Measurements from ENCODE around the gene ANAPC16.
"Not testable (repeated sequence)": the region's sequence is repeated elsewhere in the genome, so short reads cannot be mapped to it uniquely, and the experiment has no call there.

Gene ANAPC16
- 86.1 reads per million, percentile 80 among the genes with 10 or more reads in this experiment for total RNA-seq

DNA sequence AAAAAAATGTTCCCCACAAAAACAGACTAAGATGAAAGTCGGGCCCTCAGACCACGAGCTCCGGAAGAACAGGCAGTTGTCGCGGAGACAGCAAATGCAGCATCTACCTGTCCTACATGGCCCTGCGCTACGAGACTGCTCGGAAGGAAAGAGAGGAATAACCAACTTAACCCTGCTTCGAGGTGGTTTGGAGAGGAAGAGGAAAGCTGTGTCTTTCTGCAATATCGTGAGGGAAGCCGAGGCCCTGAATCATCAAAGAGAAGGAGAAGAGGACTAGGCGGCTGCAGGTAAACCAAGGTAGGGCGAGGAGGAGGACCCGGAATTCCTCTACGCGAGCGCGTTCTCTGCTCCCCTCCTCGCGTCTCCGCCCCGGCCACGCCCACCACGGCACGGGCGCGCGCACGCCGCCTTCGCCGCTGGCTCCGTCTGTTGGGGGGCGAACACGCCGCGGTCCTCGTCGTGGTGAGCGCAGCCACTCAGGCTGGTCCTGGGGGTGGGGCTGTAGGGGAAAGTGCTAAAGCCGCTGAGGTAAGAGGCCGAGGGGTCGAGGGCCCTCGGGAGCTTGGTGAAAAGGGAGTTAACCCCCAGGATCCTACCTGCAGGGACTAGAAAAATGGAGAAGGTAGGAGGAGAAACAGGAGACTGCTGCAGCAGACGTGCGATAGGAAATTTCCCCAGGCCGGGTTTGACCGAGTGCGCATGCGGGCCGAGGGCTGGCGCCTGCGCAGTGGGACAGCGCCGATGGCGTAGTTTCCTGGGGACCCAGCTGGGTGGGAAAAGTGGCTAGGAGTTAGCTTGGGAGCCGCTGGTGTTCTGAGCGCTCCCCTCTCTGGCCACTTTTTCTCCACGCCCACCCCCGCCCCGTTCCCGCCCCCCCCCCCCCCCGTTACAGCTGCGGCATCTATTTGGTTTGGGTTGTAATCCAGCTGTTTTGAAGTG lies at the start of gene ANAPC16, which contains the start of gene ASCC1:
Gene ANAPC16, plus strand, starts transcription at position 402 of the 939 bp plus-strand sequence. CDS start 7,903 bp downstream, outside the sequence.
Gene ASCC1, minus strand, starts transcription at position 666 of the 939 bp plus-strand sequence. CDS start 2,978 bp downstream, outside the sequence.
- peak; percentile 89 for DNase-seq

DNA sequence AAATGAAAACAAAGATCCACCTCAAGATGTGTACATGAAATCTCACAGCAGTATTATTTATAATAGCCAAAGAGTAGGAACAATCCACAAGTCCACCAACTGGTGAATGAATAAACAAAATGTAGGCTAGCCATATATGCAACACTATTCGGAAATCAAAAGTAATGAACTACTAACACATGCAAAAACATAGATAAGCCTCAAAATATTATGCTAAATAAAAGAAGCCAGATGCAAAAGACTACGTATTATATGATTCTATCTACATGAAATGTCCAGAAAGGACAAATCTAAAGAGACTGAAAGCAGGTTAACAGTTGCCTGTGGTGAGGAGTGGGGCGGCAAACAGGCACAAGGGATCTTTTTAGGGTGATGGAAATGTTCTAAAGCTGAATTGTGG lies 48.7 kb upstream of the ANAPC16 start:
- DNase-seq, result no peak

DNA sequence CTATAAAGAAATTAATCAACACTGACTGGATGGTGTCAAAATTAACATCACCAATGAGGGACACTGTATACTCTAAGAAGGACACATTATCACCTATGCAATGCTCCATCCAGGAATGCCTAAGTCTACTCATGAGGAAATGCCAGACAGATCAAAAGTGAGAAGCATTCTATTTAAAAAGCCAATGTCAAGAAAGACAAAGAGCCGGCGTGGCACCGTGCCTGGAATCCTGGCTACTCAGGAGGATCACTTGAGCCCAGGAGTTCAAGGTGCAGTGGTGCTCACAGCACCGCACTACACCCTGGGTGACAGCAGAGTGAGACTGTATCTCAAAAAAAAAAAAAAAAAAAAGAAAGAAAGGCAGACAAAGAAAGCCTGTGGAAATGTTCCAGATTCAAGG lies 45.5 kb upstream of the ANAPC16 start:
- DNase-seq, result no peak

DNA sequence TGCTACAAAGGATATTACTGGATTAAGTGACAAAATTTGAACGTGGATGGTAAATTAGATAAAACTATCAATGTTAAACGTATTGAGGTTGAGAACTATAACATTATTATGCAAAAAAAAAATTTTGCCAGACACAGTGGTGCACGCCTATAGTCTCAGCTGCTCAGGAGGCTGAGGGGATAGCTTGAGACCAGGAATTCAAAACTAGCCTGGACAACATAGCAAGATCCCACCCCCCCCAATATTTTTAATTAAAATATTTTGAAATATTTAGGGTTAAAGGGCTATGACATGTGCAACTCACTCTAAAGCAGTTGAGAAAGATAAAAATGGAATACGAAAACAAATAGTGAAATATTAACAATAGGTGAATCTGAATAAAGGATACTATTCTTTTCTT lies 45.1 kb upstream of the ANAPC16 start:
- no peak for DNase-seq

DNA sequence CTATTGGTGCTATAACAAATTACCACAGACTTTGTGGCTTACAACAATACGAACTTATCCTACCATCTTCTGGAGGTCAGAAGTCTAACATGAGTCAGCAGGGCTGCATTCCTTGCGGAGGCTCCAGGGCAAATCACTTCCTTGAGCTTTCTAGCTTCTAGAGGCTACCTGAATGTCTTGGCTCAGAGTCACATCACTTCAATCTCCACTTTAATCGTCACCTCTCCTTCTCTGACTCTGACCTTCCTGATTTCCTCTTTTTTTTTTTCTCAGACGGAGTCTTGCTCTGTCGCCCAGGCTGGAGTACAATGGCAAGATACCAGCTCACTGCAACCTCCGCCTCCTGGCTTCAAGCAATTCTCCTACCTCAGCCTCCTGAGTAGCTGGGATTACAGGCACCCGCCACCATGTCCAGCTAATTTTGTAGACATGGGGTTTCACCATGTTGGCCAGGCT lies 44.6 kb upstream of the ANAPC16 start:
- DNase-seq, result no peak

DNA sequence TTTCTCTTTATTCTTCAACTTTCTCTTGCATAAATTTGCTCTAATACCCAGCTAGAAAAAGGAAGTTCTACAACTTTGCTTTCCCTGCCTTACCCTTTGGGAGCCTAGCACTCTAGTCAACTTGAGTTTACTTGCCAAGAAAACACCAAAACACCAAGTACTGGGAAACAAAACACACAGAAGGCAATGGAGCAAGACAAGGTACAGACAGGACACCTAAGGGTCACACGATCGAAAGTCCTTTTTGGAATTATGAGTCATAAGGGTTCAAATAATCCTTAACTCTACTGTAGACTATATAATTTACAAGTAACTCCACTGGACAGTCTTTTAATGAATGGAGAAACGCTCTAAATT lies 42.6 kb upstream of the ANAPC16 start:
- DNase-seq, result no peak

DNA sequence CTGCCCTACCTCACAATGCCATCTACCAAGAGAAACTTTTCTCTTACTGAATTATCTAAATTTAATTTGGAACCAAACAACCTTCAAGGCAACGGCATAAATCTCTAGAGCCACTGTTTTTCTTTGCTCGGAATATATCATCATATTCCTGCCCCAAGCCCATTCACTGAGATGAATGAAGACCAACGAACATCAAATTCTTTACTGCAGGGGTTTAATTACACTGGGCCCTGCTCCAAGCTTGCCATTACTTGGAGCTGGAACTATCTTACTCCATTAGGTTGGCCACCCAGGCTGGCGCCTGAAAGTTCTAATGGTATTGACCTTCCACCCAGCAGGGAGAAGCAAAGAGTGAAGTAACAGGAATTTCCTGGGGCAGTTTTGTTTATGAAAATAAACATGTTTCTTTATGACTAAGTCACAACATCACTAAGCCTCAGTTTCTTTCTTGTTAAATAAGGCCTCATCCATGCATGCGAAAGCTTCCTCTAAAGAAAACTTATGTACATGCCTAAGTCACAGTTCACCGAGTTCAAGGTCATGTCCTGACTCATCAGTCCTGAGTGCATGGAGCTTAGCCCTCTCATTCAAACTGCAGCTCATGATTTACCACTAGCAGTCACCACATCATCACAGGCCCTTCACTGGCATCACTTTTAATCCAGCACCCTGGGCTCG lies 42.1 kb upstream of the ANAPC16 start:
- no peak for DNase-seq

DNA sequence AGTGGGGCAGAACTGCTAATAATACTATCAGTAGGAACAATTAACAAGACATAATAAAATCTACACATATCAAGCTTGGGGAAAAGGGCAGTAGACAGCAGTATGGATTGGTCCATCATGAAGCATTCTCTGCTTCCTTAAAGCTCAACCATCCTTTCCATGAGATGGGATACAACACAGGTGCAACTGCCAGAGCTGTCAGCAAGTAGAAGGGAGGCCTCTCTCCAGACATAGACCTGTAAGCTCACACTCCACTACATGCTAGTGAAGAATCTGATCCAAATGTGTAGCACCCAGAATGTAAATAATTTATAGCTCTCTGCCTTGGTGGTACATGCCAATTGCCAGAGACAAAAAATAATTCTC lies 41.5 kb upstream of the ANAPC16 start:
- DNase-seq, result no peak

DNA sequence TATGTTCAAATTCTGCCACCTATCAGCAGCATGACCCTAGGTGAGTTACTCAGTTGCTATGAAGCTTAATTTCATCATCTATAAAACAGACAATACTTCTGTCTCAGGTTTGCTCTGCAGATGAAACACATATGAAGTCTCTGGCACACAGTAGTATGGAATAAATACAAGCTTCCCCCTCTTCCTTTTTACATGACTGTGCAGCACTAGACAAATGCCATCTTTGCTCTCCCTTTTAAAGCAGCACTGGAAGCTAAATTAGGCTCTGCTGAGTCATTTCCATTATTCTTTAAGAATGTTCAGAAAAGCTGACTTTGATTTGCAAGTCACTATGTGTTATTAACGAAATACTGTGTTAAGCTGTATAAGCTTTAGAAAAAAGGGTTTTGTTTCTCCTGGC lies 40.7 kb upstream of the ANAPC16 start:
- no peak for DNase-seq

DNA sequence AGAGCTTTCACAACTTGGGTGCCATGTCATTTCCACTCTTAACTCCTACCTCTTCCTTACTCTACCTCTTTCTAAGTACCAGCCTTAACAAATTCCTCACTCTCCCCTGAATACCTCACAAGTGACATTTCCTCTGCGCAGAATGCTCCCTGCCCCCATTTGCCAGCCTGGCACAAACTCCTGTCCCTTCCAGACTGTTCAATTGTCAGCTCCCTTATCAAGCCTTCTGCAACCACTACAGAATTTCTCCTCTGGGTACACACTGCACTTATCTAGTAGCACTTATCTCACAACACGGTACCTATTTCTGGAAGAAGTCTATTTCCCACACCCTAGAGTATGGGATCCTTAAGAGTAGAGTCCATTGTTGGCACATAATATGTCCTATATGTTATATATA lies 39.1 kb upstream of the ANAPC16 start:
- DNase-seq, result no peak

DNA sequence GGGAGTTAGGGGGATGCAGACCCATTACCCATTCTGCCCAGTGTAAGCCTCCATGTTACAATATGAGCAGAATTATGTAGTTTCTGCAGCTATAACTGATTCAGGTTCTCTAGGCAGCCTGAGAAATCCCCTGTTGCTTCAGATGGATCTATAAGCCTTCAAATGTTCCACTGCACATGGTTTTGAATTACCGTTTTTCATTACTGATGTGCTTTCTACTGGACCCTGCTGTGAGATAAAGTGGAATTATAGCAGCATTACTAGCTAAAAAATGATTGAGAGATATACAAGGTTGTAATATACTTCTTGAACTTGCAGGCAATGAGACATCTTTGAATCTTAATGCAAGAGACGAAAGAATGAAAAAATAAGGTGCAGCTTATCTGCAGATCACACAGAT lies 38.4 kb upstream of the ANAPC16 start:
- DNase-seq, result no peak

DNA sequence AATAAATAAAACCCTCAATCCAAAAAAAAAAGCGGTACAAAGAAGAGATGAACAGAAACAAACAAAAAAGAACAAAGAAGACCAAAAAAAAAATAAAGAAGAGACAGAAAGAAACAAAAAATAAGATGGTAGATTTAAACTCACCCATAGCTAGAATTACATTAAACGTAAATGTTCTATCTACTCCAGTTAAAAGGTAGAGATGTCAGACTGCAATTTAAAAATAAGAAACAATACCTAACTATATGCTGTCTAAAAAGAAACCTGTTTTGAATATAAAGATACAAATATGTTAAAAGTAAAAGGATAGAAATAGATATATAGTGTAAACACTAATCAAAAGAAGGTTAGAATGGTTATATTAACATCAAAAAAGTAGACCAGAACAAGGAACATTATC lies 31.7 kb upstream of the ANAPC16 start:
- no peak for DNase-seq

DNA sequence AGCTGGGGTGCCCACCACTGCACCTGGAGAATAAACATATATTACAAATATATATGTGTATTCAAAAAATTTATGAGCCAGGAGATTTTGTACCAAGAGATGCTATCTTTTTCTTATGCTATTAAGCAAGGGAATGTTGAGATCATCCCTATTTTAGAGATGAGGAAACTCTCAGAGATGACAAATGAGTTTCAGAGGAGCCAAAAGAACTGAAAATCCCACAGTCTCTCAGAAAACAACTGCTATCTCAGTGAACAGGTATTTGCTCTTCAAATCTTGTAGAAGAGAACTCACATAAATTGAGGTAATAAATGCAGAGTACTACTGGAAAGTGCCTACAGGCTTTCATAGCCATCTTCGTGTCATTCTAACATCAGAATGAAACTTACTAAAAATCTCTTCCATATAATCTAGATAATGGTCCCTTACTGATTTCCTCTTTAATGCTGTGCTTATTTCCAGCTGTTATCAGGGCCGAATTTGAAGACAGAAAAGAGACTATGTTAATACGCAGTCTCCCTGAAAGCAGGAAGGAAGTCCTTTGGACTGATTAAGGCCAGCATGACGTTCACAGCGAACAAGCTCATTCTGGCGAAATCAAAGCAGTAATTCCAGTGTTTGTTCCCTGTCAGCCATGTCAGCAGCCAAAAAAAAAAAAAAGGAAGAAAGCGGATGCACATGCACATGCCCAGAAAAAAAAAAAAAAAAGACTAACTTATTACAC lies 29.4 kb upstream of the ANAPC16 start:
- DNase-seq, result no peak

DNA sequence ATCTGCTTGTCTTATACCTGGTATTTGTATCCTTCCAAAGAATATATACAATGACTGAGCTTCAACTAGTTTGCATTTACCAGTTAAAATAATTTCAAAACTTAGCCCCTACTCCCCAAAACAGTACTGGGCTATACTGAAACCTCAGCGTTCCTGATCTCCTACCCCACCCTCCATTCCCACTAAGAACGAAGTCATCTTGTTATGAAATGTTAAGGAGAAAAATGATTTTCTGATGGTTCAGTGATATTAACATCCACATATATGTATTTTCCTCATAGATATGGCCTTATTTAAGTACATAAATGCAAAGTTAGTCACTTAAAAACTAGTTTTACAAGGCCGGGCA lies 28.9 kb upstream of the ANAPC16 start:
- DNase-seq, result no peak

DNA sequence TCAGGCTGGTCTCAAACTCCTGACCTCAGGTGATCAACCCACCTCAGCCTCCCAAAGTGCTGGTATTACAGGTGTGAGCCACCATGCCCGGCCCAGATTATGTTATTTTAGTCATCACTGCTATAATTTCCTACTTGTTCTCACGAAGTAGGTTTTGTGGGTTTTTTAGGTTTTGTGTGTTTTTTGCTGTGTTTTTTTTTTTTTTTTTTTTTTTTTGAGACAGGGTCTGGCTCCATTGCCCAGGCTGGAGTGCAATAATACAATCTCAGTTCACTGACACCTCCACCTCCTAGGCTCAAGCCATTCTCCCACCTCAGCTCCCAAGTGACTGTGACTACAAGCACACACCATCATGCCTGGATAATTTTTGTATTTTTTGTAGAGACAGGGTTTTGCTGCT lies 20.9 kb upstream of the ANAPC16 start:
- DNase-seq, result no peak

DNA sequence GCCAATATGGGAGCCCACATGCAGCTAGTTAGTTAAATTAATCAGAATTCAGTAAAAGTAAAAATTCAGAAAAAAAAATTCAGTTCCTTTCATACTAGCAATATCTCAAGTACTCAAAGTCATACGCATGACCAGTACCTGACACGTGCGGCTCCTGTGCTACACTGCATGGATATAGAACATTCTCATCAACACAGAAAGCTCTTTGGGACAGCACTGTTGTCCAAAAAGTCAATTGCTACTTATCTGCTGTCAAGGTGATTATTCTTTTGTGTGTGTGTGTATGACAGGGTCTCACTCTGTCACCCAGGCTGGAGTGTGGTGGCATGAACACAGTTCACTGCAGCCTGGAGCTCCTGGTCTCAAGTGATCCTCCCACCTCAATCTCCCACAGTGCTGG lies 14.9 kb upstream of the ANAPC16 start:
- DNase-seq, result no peak

DNA sequence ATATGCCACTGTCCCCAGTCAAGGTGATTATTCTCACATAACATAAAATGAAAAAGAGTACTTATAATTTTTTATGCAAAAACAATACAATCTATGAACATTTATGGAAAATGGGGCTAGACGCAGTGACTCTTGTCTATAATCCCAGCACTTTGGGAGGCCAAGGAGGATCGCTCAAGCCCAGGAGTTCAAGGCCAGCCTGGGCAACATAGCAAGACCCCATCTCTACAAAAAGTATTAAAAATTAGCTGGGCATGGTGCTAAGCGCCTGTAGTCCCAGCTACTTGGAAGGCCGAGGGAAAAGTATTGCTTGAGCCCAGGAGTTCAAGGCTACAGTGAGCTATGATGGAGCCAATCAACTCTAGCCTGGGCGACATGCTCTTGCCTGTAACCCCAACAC lies 14.5 kb upstream of the ANAPC16 start:
- no peak for DNase-seq

DNA sequence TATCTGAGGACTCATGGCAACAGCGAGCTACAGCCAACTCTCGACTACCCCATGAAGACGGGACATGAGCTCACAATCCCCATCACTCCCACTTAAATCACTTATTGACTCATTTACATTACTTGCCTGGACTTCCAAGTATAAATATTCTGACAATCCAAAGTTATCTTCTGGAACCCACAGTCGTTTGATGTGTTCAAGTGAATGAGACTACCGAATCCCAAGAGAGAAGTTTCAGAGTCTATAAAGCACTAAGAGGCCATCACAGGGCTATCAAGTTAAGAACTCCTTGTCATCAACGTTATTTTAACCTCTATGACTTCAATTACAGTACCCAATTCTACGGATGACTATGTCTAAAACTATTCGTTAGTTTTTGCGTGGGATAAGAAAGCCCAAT lies 11.5 kb upstream of the ANAPC16 start:
- no peak for DNase-seq

DNA sequence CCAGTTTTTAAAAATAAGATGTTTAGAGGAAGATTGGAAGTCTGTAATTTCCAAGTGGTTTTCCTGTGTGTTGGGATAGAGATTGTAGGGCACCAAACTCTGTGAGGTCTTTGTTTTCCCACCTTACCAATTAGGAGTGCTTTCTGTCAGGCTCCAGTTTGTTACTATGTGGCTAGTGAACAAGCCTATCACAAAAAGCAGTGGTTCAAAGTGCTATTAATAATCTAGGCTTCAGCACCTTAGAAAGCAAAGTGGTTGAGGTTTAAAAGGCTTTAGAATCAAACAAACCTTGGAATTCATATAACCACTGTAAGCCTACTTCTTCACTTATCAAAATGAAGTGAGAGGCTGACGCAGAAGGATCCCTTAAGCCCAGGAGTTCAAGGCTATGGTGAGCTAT lies 11.1 kb upstream of the ANAPC16 start:
- no peak for DNase-seq

DNA sequence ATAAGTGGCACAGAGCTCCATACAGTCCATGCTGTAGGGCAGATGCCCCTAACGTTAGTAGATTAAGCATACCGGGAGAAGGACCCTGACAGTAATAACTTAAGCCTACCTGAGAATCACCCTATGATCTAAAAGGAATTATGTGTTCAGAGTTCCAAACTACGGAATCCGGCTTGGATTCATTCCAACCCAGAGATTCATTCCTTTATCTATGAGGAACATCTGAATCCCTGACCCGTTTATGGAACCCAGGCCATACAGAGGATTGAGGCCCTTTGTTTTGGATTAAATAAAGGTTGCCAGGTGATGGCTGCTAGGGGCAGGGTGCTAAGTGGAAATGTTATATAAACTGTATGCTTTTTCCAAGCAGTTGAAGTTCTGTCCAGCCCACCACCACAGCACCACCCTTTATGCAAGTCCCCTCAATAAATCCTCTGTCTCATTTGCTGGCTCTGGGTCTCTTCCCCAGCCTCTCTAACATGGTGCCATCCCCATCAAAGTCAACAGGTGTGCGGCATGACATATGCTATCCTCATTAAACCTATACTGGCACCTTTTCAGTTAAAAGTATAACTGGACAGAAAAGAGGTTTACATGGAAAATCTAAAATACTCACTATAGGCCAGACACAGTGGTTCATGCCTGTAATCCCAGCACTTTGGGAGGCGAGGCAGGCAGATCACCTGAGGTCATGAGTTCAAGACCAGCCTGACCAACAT lies 9.1 kb upstream of the ANAPC16 start:
- DNase-seq, result no peak

DNA sequence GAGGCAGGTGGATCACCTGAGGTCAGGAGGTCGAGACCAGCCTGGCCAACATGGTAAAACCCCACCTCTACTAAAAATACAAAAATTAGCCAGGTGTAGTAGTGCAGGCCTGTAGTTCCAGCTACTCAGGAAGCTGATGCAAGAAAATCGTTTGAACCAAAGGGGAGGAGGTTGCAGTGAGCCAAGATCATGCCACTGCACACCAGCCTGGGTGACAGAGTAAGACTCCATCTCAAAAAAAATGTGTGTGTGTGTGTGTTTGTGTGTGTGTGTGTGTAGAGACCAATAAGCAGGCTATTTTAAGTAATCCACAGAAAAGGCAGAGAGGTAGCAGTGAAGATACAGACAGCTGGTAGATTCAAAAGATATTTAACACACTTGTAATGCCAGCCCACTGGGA lies 7.3 kb upstream of the ANAPC16 start:
- not testable (repeated sequence) for DNase-seq

DNA sequence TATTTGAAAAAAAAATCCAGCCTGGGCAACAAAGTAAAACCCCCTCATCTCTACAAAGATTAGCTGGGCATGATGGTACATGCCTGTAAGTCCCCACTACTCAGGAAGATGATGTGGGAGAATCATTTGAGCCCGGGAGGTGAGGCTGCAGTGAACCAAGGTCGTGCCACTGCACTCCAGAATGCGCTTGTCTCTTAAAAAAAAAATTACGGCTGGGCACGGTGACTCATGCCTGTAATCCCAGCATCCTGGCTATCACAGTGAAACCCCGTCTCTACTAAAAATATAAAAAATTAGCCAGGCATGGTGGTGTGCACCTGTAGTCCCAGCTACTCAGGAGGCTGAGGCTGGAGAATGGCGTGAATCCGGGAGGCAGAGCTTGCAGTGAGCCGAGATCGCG lies 4.4 kb upstream of the ANAPC16 start:
- DNase-seq, result not testable (repeated sequence)

DNA sequence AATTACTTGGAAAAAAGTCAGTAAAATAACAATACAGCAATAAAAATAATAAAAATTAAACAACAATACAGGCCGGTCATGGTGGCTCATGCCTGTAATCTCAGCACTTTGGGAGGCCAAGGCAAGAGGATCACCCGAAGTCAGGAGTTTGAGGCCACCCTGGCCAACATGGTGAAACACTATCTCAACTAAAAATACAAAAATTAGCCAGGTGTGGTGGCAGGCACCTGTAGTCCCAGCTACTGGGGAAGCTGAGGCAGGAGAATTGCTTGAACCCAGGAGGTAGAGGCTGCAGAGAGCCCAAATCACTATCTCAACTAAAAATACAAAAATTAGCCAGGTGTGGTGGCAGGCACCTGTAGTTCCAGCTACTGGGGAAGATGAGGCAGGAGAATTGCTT lies 4.0 kb upstream of the ANAPC16 start:
- not testable (repeated sequence) for DNase-seq

All from effector CD4-positive, alpha-beta T cell (primary cell).